Measurements from ENCODE around the gene C1orf167.

The C1orf167 gene

DNA sequence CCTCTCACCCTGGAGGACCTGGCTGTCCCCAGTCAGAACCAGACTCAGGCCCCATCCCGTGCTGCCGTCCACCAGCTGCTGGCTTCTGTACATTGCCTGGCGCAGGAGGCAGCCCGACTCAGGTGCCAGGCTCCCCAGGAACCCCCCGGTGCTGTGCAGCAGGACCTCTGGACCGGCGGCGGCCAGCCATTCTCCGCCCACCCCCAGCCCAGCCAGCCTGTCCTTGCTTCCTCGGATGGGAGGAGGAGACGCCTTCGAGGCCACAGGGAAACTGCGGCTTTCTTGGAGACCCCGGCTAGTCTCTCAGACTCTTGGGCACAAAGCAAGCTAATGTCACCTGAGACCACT is 4.4 kb downstream of the C1orf167 start:
- TF ChIP-seq, protein P1, sequence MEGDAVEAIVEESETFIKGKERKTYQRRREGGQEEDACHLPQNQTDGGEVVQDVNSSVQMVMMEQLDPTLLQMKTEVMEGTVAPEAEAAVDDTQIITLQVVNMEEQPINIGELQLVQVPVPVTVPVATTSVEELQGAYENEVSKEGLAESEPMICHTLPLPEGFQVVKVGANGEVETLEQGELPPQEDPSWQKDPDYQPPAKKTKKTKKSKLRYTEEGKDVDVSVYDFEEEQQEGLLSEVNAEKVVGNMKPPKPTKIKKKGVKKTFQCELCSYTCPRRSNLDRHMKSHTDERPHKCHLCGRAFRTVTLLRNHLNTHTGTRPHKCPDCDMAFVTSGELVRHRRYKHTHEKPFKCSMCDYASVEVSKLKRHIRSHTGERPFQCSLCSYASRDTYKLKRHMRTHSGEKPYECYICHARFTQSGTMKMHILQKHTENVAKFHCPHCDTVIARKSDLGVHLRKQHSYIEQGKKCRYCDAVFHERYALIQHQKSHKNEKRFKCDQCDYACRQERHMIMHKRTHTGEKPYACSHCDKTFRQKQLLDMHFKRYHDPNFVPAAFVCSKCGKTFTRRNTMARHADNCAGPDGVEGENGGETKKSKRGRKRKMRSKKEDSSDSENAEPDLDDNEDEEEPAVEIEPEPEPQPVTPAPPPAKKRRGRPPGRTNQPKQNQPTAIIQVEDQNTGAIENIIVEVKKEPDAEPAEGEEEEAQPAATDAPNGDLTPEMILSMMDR (IDR thresholded peaks at IDR 0.05; ENCODE audit: insufficient read depth, missing control alignments), result no peak
- DNase-seq (ENCODE audit: insufficient read length, low spot score), result no peak
- FAIRE-seq, result no peak

DNA sequence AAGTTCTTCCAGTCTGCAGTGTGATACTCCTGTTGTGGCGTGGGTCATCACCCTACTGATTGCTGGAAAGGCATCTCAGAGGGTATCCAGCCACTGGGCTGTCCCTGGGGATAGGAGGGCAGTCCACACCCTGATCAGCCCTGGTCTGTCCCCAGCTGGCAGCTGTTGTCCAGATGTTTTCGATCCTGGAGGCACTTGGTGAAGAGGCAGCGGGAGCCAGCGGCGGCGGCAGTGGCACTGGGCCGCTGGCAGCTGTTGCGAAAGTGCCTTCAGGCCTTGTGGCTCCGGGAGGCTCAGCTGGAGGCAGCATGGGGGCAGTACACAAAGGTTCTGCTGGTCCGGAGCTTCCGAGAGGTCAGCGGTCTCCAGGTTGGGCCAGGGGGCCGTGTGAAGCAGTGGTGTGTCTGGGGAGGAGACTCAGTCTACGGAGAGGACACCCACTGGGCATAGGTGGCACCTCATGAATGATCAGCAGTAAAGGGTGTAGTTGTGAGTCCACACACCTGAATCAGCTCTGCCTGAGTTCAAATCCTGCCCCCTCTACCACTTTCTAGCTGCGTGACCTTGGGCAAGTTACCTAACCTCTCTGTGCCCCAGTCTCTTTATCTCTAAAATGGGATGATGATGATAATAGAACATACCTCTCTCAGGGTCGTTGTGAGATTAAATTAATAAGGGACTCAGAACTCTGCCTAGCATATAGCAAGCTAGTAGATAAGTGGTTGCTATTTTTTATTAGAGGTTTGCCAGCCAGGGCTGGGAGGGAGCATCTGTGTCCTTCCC is 6.1 kb downstream of the C1orf167 start:
- DNase-seq (ENCODE audit: insufficient read length, low spot score) (no peak), FAIRE-seq (no peak)
- TF ChIP-seq, protein P1 (IDR thresholded peaks at IDR 0.05; ENCODE audit: insufficient read depth, missing control alignments), result no peak

DNA sequence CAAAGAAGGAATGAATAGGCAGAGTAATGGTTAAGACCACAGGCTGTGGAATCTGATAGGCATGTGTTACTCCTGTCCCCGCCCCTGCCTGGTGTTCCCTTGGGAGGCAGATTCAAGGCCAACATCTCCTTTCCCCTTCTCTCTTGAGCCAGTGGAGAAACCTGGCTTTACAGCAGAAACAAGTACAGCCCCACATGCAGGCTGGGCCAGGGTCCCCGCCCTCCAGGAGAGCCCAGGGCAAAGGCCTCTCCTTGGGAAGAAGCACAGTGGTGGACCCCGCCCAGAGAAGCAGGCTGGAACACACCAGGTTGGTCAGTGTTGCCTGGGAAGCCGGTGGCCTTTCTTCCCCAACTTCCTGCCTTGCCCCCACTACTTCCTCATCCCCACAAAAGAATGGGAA is 6.8 kb downstream of the C1orf167 start:
- DNase-seq (ENCODE audit: insufficient read length, low spot score) (no peak), FAIRE-seq (no peak)
- TF ChIP-seq, protein P1 (IDR thresholded peaks at IDR 0.05; ENCODE audit: insufficient read depth, missing control alignments), result no peak

DNA sequence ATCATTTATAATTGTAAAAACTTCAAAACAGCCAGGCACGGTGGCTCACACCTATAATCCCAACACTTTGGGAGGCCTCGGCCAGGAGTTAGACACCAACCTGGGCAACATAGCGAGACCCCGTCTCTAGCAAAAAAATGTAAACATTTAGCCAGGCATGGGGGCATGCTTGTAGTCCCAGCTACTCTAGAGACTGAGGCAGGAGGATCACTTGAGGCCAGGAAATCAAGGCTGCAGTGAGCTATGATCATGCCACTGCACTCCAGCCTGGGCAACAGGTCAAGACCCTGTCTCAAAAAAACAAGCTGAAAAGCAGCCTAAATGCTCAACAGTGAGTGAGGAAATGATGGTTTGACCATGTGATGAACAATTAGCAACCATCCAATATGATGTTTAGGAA is 7.3 kb downstream of the C1orf167 start:
- DNase-seq (ENCODE audit: insufficient read length, low spot score) (no peak), FAIRE-seq (no peak)
- TF ChIP-seq, protein P1 (IDR thresholded peaks at IDR 0.05; ENCODE audit: insufficient read depth, missing control alignments), result no peak

DNA sequence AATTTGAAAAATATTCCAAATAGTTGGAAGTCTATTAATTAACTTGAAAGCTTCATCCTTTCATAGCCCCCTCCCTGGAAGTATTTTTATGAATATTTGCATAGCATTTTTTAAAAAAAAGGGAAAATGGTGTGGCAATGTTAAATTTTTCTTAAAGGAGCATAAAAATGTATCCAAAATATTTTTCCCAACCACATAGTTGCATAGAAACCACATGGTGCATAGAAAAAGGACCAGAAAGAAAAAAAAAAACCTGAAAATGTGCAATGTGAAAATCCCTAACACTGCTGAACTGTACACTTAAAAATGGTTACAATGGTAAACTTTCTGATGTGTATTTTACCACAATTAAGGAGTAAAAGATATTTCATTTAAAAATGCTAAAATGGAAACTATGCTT is 8.0 kb downstream of the C1orf167 start:
- FAIRE-seq (no peak), DNase-seq (ENCODE audit: insufficient read length, low spot score) (no peak)
- TF ChIP-seq, protein P1 (IDR thresholded peaks at IDR 0.05; ENCODE audit: insufficient read depth, missing control alignments), result no peak

DNA sequence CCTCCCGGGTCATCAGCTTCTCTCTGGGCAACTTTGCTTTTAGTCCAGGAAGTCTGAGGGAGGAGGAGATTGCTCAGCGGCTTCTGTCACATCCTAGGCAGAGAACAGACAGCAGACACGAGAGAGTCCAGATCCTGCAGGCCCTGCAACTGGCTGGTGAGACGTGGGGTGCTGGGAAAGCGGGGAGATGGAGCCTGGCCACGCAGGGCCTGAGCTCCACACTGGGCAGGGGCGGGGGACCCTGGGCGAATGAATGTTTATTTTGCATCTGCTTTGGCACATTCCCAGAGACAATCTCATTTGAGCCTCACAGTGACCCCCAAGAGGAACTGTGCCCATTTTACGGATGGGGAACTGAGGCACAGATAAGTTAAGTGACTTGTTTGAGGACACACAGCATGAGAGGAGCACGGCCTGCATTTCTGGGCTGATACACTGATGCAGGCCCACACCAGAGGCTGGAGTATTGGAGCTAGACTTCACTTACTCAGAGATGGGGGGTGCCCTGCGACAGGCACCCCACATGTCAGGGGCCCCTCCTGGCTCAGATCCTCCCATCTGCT is 9.6 kb downstream of the C1orf167 start:
- TF ChIP-seq, protein P1 (IDR thresholded peaks at IDR 0.05; ENCODE audit: insufficient read depth, missing control alignments), result no peak
- no peak for DNase-seq (ENCODE audit: insufficient read length, low spot score)
- no peak for FAIRE-seq

DNA sequence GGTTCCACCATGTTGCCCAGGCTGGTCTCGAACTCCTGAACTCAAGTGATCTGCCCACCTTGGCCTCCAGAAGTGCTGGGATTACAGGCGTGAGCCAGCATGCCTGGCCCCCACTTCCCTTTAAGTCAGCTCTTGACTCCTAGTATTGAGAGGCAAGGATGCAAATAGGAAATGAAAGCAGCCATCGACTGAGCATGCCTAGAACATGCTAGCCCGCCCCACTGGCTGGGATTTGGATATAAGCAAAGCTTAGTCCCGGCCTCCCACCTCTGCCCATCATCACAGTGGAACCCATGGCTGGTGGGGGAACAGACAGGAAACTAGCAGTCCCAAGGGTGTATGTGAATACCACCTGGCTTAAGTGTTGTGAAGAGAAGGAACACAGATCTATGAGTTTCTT is 10.5 kb downstream of the C1orf167 start:
- DNase-seq (ENCODE audit: insufficient read length, low spot score) (no peak), FAIRE-seq (no peak)
- TF ChIP-seq, protein P1 (IDR thresholded peaks at IDR 0.05; ENCODE audit: insufficient read depth, missing control alignments), result no peak
